ENCODE measurements around the gene PAM16.

PAM16 gene

DNA sequence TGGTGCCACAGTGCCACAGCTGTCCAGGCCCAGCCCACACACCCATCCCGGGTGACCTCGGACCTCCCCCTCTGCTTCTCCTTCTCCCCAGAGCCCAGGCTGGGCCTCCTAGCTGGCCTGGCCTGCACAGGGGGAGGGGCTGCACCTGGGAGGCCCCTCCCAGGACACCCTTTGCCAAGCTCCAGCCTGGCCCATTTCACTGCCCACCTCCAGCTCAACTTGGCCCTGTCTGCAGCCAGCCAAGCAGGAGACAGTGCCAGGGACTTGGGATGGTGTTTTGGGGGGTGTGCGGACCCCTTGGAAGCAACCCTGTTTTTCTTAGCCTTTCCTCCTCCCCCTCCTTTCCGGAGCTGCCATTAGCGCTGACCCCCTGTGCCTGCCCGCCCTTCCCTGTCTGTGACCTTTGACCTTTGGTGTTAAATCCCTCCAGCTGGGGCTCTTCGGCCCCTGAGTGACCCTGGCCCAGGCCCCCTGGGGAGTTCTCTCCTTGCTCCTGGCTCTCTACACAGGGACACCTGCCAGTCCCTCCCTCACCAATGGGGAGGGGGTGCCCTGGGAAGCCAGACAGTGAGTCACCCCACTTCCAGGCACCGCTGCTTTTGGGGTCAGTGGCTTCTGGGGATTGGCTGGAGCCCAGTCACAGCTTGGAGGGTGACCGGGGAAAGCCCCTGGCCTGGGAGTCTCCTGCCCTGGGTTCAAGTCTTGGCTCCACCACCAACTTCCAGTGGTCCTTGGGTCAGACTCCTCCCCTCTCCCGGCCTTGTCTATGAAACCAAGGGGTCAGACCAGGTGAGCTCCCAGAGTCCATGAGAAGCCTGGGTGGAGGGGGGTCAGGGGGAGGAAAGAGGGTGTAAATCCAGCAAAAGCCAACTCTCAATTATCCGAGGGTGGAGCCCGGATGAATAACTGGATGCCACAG, 33.3 kb downstream of the PAM16 start:
- H3K4me3 ChIP-seq (ENCODE audit: low read depth, low read length) = no peak overlapping the region
- TF ChIP-seq BCL11B (tag by site-specific recombination; IDR thresholded peaks at IDR 0.05; ENCODE audit: low read depth) = peak; percentile 93
- TF ChIP-seq ZIC2 (tag by site-specific recombination; IDR thresholded peaks at IDR 0.05) = 0 out of 2 replicates have a peak, but pooled peaks have one; percentile 16
- TF ChIP-seq, protein P1, sequence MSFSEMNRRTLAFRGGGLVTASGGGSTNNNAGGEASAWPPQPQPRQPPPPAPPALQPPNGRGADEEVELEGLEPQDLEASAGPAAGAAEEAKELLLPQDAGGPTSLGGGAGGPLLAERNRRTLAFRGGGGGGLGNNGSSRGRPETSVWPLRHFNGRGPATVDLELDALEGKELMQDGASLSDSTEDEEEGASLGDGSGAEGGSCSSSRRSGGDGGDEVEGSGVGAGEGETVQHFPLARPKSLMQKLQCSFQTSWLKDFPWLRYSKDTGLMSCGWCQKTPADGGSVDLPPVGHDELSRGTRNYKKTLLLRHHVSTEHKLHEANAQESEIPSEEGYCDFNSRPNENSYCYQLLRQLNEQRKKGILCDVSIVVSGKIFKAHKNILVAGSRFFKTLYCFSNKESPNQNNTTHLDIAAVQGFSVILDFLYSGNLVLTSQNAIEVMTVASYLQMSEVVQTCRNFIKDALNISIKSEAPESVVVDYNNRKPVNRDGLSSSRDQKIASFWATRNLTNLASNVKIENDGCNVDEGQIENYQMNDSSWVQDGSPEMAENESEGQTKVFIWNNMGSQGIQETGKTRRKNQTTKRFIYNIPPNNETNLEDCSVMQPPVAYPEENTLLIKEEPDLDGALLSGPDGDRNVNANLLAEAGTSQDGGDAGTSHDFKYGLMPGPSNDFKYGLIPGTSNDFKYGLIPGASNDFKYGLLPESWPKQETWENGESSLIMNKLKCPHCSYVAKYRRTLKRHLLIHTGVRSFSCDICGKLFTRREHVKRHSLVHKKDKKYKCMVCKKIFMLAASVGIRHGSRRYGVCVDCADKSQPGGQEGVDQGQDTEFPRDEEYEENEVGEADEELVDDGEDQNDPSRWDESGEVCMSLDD (tag by site-specific recombination; IDR thresholded peaks at IDR 0.05) = no peak
- TF ChIP-seq SP3 (tag by site-specific recombination; IDR thresholded peaks at IDR 0.05) = peak; percentile 17; the same call in 1 of the 2 replicates
- TF ChIP-seq, protein P2, sequence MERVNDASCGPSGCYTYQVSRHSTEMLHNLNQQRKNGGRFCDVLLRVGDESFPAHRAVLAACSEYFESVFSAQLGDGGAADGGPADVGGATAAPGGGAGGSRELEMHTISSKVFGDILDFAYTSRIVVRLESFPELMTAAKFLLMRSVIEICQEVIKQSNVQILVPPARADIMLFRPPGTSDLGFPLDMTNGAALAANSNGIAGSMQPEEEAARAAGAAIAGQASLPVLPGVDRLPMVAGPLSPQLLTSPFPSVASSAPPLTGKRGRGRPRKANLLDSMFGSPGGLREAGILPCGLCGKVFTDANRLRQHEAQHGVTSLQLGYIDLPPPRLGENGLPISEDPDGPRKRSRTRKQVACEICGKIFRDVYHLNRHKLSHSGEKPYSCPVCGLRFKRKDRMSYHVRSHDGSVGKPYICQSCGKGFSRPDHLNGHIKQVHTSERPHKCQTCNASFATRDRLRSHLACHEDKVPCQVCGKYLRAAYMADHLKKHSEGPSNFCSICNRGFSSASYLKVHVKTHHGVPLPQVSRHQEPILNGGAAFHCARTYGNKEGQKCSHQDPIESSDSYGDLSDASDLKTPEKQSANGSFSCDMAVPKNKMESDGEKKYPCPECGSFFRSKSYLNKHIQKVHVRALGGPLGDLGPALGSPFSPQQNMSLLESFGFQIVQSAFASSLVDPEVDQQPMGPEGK (tag by site-specific recombination; IDR thresholded peaks at IDR 0.05) = 0 out of 2 replicates have a peak, but pooled peaks have one; percentile 14
- TF ChIP-seq ZNF776 (tag by site-specific recombination; IDR thresholded peaks at IDR 0.05; ENCODE audit: borderline replicate concordance) = no peak
- peak; percentile 55; the same call in 1 of the 2 replicates for TF ChIP-seq ZBTB7A (tag by site-specific recombination; IDR thresholded peaks at IDR 0.05; ENCODE audit: low read depth)
- TF ChIP-seq, protein P3, sequence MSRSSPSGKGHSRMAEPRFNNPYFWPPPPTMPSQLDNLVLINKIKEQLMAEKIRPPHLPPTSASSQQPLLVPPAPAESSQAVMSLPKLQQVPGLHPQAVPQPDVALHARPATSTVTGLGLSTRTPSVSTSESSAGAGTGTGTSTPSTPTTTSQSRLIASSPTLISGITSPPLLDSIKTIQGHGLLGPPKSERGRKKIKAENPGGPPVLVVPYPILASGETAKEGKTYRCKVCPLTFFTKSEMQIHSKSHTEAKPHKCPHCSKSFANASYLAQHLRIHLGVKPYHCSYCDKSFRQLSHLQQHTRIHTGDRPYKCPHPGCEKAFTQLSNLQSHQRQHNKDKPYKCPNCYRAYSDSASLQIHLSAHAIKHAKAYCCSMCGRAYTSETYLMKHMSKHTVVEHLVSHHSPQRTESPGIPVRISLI (tag by site-specific recombination; IDR thresholded peaks at IDR 0.05) = no peak
- TF ChIP-seq SP2 (tag by site-specific recombination; IDR thresholded peaks at IDR 0.05) = peak; percentile 39; the same call in 1 of the 2 replicates
- TF ChIP-seq GLIS1 (tag by site-specific recombination; IDR thresholded peaks at IDR 0.05) = peak; percentile 32; the same call in 1 of the 2 replicates
- peak; percentile 64 for TF ChIP-seq BCL11A (tag by site-specific recombination; IDR thresholded peaks at IDR 0.05; ENCODE audit: low read depth)
- peaks cover 4% of the 10 kb centered on the region; the same call in 1 of the 2 replicates for H3K4me1 ChIP-seq (ENCODE audit: control insufficient read depth, insufficient read depth, low read length)
- no peaks in the 10 kb centered on the region for H3K36me3 ChIP-seq (ENCODE audit: control insufficient read depth in 2 of 2, insufficient read depth in 1 of 2, low read length in 2 of 2)
- no peak overlapping the region; the same call in 1 of the 2 replicates for H3K27ac ChIP-seq (ENCODE audit: extremely low read depth, low read depth, low read length)
- CTCF ChIA-PET = interaction anchor here (0.9 to 1.8 kb wide), 3 partner anchors 29 to 117 kb away, joined by 3 to 7 read pairs (median 4); no protein-coding TSS in a partner anchor
- H3K9me3 ChIP-seq (ENCODE audit: control insufficient read depth, insufficient read depth, low read depth, low read length) = no peaks in the 10 kb centered on the region
- POLR2A ChIA-PET = interaction anchor here (0.6 to 2.9 kb wide), 3 partner anchors 16 to 64 kb away, joined by 3 to 11 read pairs (median 3); no protein-coding TSS in a partner anchor

DNA sequence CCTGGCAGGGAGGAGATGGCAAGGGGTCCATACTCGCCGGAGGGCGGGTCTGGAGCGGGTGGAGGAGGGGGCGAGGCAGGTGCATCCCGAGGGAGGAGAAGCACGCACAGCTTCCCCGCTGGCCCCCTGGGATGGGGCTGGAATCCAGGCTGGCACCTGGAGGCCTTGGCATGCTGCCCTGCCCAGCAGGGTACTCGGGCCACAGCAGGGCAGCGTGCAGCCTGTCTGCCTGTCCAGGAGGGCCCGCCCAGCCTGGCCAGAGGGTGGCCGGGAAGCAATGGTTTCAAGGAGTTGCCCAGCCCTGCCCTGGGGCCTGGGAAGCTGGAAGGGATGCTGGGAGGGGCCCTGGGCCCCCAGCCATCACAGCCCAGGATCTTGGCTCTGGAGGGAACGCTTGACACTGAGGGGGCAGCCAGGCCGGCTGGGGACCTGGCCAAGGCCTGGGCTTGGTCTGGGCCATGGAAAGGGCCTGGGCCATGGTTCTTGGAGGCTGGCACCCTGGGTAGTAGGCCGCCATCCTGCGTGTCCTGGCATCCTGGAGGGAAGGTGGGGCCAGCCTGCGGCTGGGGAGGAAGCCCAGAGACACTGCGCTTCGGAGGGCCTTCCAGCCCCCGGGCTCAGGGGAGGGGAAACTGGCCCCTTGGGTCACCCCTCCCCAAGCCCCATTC, 34.1 kb downstream of the PAM16 start:
- Histone ChIP-seq H3K9me3 (ENCODE audit: control insufficient read depth, insufficient read depth, low read depth, low read length) (no peaks in the 10 kb centered on the region), H3K4me3 (ENCODE audit: low read depth, low read length) (peak overlapping the region; percentile 52), H3K27ac (ENCODE audit: extremely low read depth, low read depth, low read length) (peak overlapping the region; percentile 66; the same call in 1 of the 2 replicates), H3K4me1 (ENCODE audit: control insufficient read depth, insufficient read depth, low read length) (peaks cover 4% of the 10 kb centered on the region; the same call in 1 of the 2 replicates), H3K36me3 (ENCODE audit: control insufficient read depth in 2 of 2, insufficient read depth in 1 of 2, low read length in 2 of 2) (no peaks in the 10 kb centered on the region)
- POLR2A ChIA-PET = interaction anchor here (0.5 to 2.9 kb wide), 6 partner anchors 11 to 64 kb away, joined by 3 to 11 read pairs (median 4); no protein-coding TSS in a partner anchor
- CTCF ChIA-PET = interaction anchor here (0.9 to 1.8 kb wide), 4 partner anchors 28 to 117 kb away, joined by 3 to 7 read pairs (median 4); no protein-coding TSS in a partner anchor
- no peak for TF ChIP-seq ZNF223 (tag by site-specific recombination; IDR thresholded peaks at IDR 0.05)
- TF ChIP-seq ZBTB21 (tag by site-specific recombination; IDR thresholded peaks at IDR 0.05) = no peak
- TF ChIP-seq, protein P4, sequence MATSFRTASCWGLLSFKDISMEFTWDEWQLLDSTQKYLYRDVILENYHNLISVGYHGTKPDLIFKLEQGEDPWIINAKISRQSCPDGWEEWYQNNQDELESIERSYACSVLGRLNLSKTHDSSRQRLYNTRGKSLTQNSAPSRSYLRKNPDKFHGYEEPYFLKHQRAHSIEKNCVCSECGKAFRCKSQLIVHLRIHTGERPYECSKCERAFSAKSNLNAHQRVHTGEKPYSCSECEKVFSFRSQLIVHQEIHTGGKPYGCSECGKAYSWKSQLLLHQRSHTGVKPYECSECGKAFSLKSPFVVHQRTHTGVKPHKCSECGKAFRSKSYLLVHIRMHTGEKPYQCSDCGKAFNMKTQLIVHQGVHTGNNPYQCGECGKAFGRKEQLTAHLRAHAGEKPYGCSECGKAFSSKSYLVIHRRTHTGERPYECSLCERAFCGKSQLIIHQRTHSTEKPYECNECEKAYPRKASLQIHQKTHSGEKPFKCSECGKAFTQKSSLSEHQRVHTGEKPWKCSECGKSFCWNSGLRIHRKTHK (tag by site-specific recombination; IDR thresholded peaks at IDR 0.05) = no peak
- TF ChIP-seq ZNF155 (tag by site-specific recombination; IDR thresholded peaks at IDR 0.05) = no peak
- TF ChIP-seq KLF16 (tag by site-specific recombination; IDR thresholded peaks at IDR 0.05) = peak; percentile 50; the same call in 1 of the 2 replicates
- TF ChIP-seq, protein P5, sequence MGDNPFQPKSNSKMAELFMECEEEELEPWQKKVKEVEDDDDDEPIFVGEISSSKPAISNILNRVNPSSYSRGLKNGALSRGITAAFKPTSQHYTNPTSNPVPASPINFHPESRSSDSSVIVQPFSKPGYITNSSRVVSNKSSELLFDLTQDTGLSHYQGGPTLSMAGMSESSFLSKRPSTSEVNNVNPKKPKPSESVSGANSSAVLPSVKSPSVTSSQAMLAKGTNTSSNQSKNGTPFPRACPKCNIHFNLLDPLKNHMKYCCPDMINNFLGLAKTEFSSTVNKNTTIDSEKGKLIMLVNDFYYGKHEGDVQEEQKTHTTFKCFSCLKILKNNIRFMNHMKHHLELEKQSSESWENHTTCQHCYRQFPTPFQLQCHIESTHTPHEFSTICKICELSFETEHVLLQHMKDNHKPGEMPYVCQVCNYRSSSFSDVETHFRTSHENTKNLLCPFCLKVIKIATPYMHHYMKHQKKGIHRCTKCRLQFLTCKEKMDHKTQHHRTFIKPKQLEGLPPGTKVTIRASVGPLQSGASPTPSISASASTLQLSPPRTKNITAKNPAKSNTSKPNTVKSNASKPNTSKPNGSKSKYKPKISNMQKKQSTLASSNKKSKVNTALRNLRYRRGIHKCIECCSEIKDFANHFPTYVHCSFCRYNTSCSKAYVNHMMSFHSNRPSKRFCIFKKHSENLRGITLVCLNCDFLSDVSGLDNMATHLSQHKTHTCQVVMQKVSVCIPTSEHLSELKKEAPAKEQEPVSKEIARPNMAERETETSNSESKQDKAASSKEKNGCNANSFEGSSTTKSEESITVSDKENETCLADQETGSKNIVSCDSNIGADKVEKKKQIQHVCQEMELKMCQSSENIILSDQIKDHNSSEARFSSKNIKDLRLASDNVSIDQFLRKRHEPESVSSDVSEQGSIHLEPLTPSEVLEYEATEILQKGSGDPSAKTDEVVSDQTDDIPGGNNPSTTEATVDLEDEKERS (tag by site-specific recombination; IDR thresholded peaks at IDR 0.05) = no peak
- TF ChIP-seq ZNF558 (tag by site-specific recombination; IDR thresholded peaks at IDR 0.05) = no peak
- no peak for TF ChIP-seq ZNF596 (tag by site-specific recombination; IDR thresholded peaks at IDR 0.05)
- no peak for TF ChIP-seq TCF7L2 (IDR thresholded peaks at IDR 0.05; ENCODE audit: borderline replicate concordance, low read depth, low read length)
- TF ChIP-seq ZNF211 (tag by site-specific recombination; IDR thresholded peaks at IDR 0.05; ENCODE audit: low read depth) = no peak
